WTC11 (cell line): ENCODE measurements around the gene UBALD1.

ENCODE experiments used
- CREM ChIP-seq: sonication (generic); formaldehyde crosslinking; IDR thresholded peaks from 2 replicates; pipeline ENCODE4 v1.8.1; 2022; ENCODE audit warnings: mild to moderate bottlenecking, missing genetic modification reagents, moderate library complexity
- CTCF ChIP-seq: fragments of 200-600 bp; IDR thresholded peaks from 2 replicates; pipeline ENCODE4 v1.8.0; 2022; ENCODE audit warnings: antibody characterized with exemption
- SMAD4 ChIP-seq: sonication (generic); formaldehyde crosslinking; IDR thresholded peaks from 2 replicates; pipeline ENCODE4 v1.8.0; 2022; ENCODE audit warnings: mild to moderate bottlenecking, missing genetic modification reagents
- ZBTB43 ChIP-seq: sonication (generic); formaldehyde crosslinking; IDR thresholded peaks from 2 replicates; pipeline ENCODE4 v1.8.1; 2023; ENCODE audit warnings: mild to moderate bottlenecking, missing genetic modification reagents
- ZNF121 ChIP-seq: sonication (generic); formaldehyde crosslinking; IDR thresholded peaks from 2 replicates; pipeline ENCODE4 v1.8.0; 2023; ENCODE audit warnings: missing genetic modification reagents
- ZNF232 ChIP-seq: sonication (generic); formaldehyde crosslinking; IDR thresholded peaks from 2 replicates; pipeline ENCODE4 v1.8.0; 2022; ENCODE audit warnings: mild to moderate bottlenecking, missing genetic modification reagents

- TF ChIP-seq CTCF, result no peak
- no peak for TF ChIP-seq ZNF121 (CRISPR knock-in tag)
- TF ChIP-seq ZNF232 (CRISPR knock-in tag), result no peak
- no peak for TF ChIP-seq CREM (CRISPR knock-in tag)
- no peak for TF ChIP-seq ZBTB43 (CRISPR knock-in tag)
- TF ChIP-seq SMAD4 (CRISPR knock-in tag), result no peak
These were observed 19.4 kb upstream of the UBALD1 start for GRCh38 chr16:4633910-4634635.
